22Rv1 (cell line): ENCODE results near the gene ARHGAP25.

Experiments
- CTCF ChIP-seq: fragments of 450-650 bp; IDR thresholded peaks from 2 replicates; pipeline ENCODE4 v1.5.1; 2017; ENCODE audit warnings: mild to moderate bottlenecking
- ZFX ChIP-seq: fragments of 450-650 bp; IDR thresholded peaks from 2 replicates; pipeline ENCODE4 v1.6.1; 2017; ENCODE audit warnings: antibody characterized with exemption, borderline replicate concordance

- no peak for TF ChIP-seq CTCF
- TF ChIP-seq ZFX: no peak
Measured at GRCh38 chr2:68807821-68808266, 73.2 kb downstream of the ARHGAP25 start.
